Neural progenitor cell (in vitro differentiated cells): ENCODE measurements around the gene HS3ST5.

Experiments used
- EZH2 ChIP-seq: fragments of 200-600 bp; sonication (generic); IDR thresholded peaks from 2 replicates; pipeline ENCODE4 v1.6.1; 2017; ENCODE audit warnings: antibody characterized with exemption, mild to moderate bottlenecking, moderate library complexity
- EZH2phosphoT487 ChIP-seq: fragments of 200-600 bp; sonication (generic); IDR thresholded peaks from 2 replicates; pipeline ENCODE4 v1.6.1; 2017; ENCODE audit warnings: antibody characterized with exemption
- TF ChIP-seq, protein P1 (sequence below): fragments of 200-600 bp; sonication (generic); IDR thresholded peaks from 2 replicates; pipeline ENCODE4 v1.5.1; 2017; ENCODE audit warnings: antibody characterized with exemption, mild to moderate bottlenecking

DNA sequence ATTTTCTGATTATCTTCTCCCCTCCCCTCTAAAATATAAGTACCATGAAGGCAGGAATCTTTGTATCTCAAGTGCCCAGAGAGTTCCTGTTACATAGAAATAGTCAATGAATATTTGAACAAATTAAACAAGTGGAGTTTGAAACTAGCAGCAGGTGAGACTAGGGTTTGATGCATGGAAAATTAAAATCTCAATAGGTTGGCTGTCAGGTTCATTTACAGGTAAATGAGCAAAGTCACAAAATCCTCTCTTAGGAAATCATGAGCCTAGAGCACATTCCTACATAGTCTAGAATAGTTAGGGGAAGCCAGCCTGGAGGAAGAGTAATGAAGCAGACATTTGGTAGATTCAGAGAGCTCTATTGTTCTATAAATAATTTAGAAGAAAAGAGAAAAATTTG lies 140.4 kb downstream of the HS3ST5 start:
- TF ChIP-seq, protein P1, sequence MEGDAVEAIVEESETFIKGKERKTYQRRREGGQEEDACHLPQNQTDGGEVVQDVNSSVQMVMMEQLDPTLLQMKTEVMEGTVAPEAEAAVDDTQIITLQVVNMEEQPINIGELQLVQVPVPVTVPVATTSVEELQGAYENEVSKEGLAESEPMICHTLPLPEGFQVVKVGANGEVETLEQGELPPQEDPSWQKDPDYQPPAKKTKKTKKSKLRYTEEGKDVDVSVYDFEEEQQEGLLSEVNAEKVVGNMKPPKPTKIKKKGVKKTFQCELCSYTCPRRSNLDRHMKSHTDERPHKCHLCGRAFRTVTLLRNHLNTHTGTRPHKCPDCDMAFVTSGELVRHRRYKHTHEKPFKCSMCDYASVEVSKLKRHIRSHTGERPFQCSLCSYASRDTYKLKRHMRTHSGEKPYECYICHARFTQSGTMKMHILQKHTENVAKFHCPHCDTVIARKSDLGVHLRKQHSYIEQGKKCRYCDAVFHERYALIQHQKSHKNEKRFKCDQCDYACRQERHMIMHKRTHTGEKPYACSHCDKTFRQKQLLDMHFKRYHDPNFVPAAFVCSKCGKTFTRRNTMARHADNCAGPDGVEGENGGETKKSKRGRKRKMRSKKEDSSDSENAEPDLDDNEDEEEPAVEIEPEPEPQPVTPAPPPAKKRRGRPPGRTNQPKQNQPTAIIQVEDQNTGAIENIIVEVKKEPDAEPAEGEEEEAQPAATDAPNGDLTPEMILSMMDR: no peak
- TF ChIP-seq EZH2 (no peak), EZH2phosphoT487 (no peak)
